GM23338 (cell line): ENCODE data around the gene NECAP2. TPM values are rescaled to one million over a fixed set of nuclear protein-coding genes. Genes with fewer than 3 reads are reported as not detected.

ENCODE experiments used
- ATAC-seq: fragments of 200-7000 bp; cut with Tn5 transposase; 3 replicates; pipeline ENCODE4 v1.9.1; 2020
- DNase-seq: peaks from one replicate; pipeline ENCODE4 v3.0.0-alpha.2; 2015; ENCODE audit warnings: low spot score
- H2AFZ ChIP-seq: fragments of 200-600 bp; sonication (generic); 2 replicates; pipeline ENCODE4 v1.8.0; 2016; ENCODE audit warnings: antibody characterized with exemption, mild to moderate bottlenecking, moderate library complexity
- H3F3A ChIP-seq: fragments of 200-600 bp; sonication (generic); replicated peaks from 2 replicates; pipeline ENCODE4 v1.8.0; 2017; ENCODE audit warnings: antibody characterized with exemption, mixed run types, low read depth
- H3K27ac ChIP-seq: fragments of 200-600 bp; sonication (generic); 2 replicates; pipeline ENCODE4 v1.6.1; 2016; ENCODE audit warnings: low read depth
- H3K27me3 ChIP-seq: fragments of 200-600 bp; sonication (generic); 2 replicates; pipeline ENCODE4 v1.8.0; 2016; ENCODE audit warnings: mild to moderate bottlenecking, mixed run types, moderate library complexity; ENCODE audit not compliant: insufficient read depth
- H3K36me3 ChIP-seq: fragments of 200-600 bp; sonication (generic); 2 replicates; pipeline ENCODE4 v1.8.0; 2016; ENCODE audit warnings: mild to moderate bottlenecking; ENCODE audit not compliant: insufficient read depth
- H3K4me1 ChIP-seq: fragments of 200-600 bp; sonication (generic); 2 replicates; pipeline ENCODE4 v1.8.0; 2016; ENCODE audit warnings: mild to moderate bottlenecking, moderate library complexity; ENCODE audit not compliant: insufficient read depth
- H3K4me2 ChIP-seq: fragments of 200-600 bp; sonication (generic); 2 replicates; pipeline ENCODE4 v1.7.1; 2017; ENCODE audit warnings: mixed run types
- H3K4me3 ChIP-seq: fragments of 200-600 bp; sonication (generic); 2 replicates; pipeline ENCODE4 v1.6.1; 2016; ENCODE audit warnings: mixed run types
- H3K79me2 ChIP-seq: fragments of 200-600 bp; sonication (generic); replicated peaks from 2 replicates; pipeline ENCODE4 v1.8.0; 2017; ENCODE audit warnings: mild to moderate bottlenecking; ENCODE audit not compliant: insufficient read depth
- H3K9me2 ChIP-seq: fragments of 200-600 bp; sonication (generic); 2 replicates; pipeline ENCODE4 v1.8.0; 2017; ENCODE audit not compliant: insufficient read depth
- H4K20me1 ChIP-seq: fragments of 200-600 bp; sonication (generic); replicated peaks from 2 replicates; pipeline ENCODE4 v1.8.0; 2017; ENCODE audit warnings: mild to moderate bottlenecking; ENCODE audit not compliant: insufficient read depth
- H3K27ac Mint-ChIP-seq: 2 replicates; pipeline ENCODE4 v1.8.0; 2020; ENCODE audit warnings: inconsistent platforms, mild to moderate bottlenecking, moderate library complexity, mixed read lengths
- H3K27me3 Mint-ChIP-seq: 3 replicates; pipeline ENCODE4 v1.8.0; 2022; ENCODE audit warnings: low read depth, mild to moderate bottlenecking, moderate library complexity, mixed read lengths, inconsistent platforms; ENCODE audit not compliant: insufficient read depth, poor library complexity
- H3K36me3 Mint-ChIP-seq: 3 replicates; pipeline ENCODE4 v1.8.0; 2021; ENCODE audit warnings: low read depth, mild to moderate bottlenecking, inconsistent platforms, moderate library complexity, mixed read lengths
- H3K4me1 Mint-ChIP-seq: 3 replicates; pipeline ENCODE4 v1.8.0; 2020; ENCODE audit warnings: mild to moderate bottlenecking, inconsistent platforms, mixed read lengths
- H3K4me3 Mint-ChIP-seq: 3 replicates; pipeline ENCODE4 v1.8.0; 2021; ENCODE audit warnings: moderate library complexity, mild to moderate bottlenecking, inconsistent platforms, mixed read lengths
- H3K9me3 Mint-ChIP-seq: 3 replicates; pipeline ENCODE4 v1.8.0; 2020; ENCODE audit warnings: moderate library complexity, mild to moderate bottlenecking, inconsistent platforms, mixed read lengths
- CTCF ChIP-seq, 2 experiments: fragments of 200-600 bp in 1 of 2; sonication (generic) in 1 of 2; conservative IDR thresholded peaks; 2 replicates each; pipeline versions ENCODE4 v1.5.1 to v1.6.1; 2016 to 2017; ENCODE audit warnings: antibody characterized with exemption in 2 of 2, low read depth in 2 of 2, mild to moderate bottlenecking in 2 of 2, moderate library complexity in 1 of 2
- ETS1 ChIP-seq: IDR thresholded peaks from 2 replicates; pipeline ENCODE4 v1.6.1; 2016; ENCODE audit warnings: antibody characterized with exemption
- EZH2 ChIP-seq: fragments of 200-600 bp; sonication (generic); IDR thresholded peaks from one replicate; pipeline ENCODE4 v1.8.0; 2017; ENCODE audit warnings: antibody characterized with exemption, mild to moderate bottlenecking, low read depth; ENCODE audit not compliant: unreplicated experiment
- EZH2phosphoT487 ChIP-seq: fragments of 200-600 bp; sonication (generic); IDR thresholded peaks from one replicate; pipeline ENCODE4 v1.8.1; 2018; ENCODE audit warnings: antibody characterized with exemption; ENCODE audit not compliant: unreplicated experiment
- JUNB ChIP-seq: IDR thresholded peaks from one replicate; pipeline ENCODE4 v1.6.1; 2016; ENCODE audit warnings: antibody characterized with exemption; ENCODE audit not compliant: unreplicated experiment
- NANOG ChIP-seq: IDR thresholded peaks from 2 replicates; pipeline ENCODE4 v1.6.1; 2016; ENCODE audit warnings: antibody characterized with exemption, borderline replicate concordance
- POLR2AphosphoS5 ChIP-seq: IDR thresholded peaks from 2 replicates; pipeline ENCODE4 v1.6.1; 2016; ENCODE audit warnings: antibody characterized with exemption, low read depth
- REST ChIP-seq: IDR thresholded peaks from one replicate; pipeline ENCODE4 v1.6.1; 2018; ENCODE audit warnings: antibody characterized with exemption; ENCODE audit not compliant: unreplicated experiment
- STAT1 ChIP-seq: IDR thresholded peaks from one replicate; pipeline ENCODE4 v1.6.1; 2016; ENCODE audit warnings: antibody characterized with exemption; ENCODE audit not compliant: unreplicated experiment
- ZNF114 ChIP-seq: fragments of 250-450 bp; sonication (Bioruptor Pico); IDR thresholded peaks from 2 replicates; pipeline ENCODE4 v1.5.0; 2020; ENCODE audit warnings: mild to moderate bottlenecking, moderate library complexity
- ZNF331 ChIP-seq: fragments of 250-450 bp; sonication (Bioruptor Pico); IDR thresholded peaks from 2 replicates; pipeline ENCODE4 v1.5.0; 2020; ENCODE audit warnings: low read depth, mild to moderate bottlenecking, moderate library complexity
- ZNF462 ChIP-seq: fragments of 250-450 bp; sonication (Bioruptor Pico); IDR thresholded peaks from 2 replicates; pipeline ENCODE4 v1.5.0; 2020; ENCODE audit warnings: mild to moderate bottlenecking, moderate library complexity
- polyA plus RNA-seq: library from polyadenylated mRNA; unstranded; fragments of >200 nt; fragmentation: Nextera tagmentation; extraction: Ambion mirVana; gene quantifications from 2 replicates; pipeline ENCODE4 v1.2.1, GENCODE V29; 2016
- total RNA-seq: library from RNA; depleted of rRNA; stranded (reverse); fragments of >200 nt; shearing (Covaris generic); gene quantifications from 2 replicates; pipeline ENCODE4 v1.2.3, GENCODE V29; 2014

Gene NECAP2
- total and polyA plus RNA-seq, 2 experiments from 2014 or later, result 20.2 to 28.9 TPM

GRCh38 chr1:16418823-16419425, 21.6 kb upstream of the NECAP2 start:
- Mint-ChIP-seq H3K27ac (no peak overlapping the region), H3K4me3 (no peak overlapping the region), H3K36me3 (no peaks in the 10 kb centered on the region), H3K4me1 (peaks cover 13% of the 10 kb centered on the region), H3K27me3 (peaks cover 6% of the 10 kb centered on the region), H3K9me3 (no peaks in the 10 kb centered on the region; the same call in 2 of the 3 replicates)
- Histone ChIP-seq H3K27ac (no peak overlapping the region), H3F3A (no peaks in the 10 kb centered on the region), H2AFZ (no peak overlapping the region), H3K27me3 (no peaks in the 10 kb centered on the region), H3K9me2 (no peaks in the 10 kb centered on the region), H3K4me3 (no peak overlapping the region), H3K79me2 (no peaks in the 10 kb centered on the region), H3K4me2 (no peak overlapping the region), H3K4me1 (no peaks in the 10 kb centered on the region; the same call in 1 of the 2 replicates), H3K36me3 (no peaks in the 10 kb centered on the region), H4K20me1 (no peaks in the 10 kb centered on the region)
- TF ChIP-seq ETS1 (no peak), STAT1 (no peak), ZNF462 (CRISPR knock-in tag) (no peak), ZNF331 (no peak), EZH2 (no peak), NANOG (no peak), CTCF (conservative IDR thresholded peaks at IDR 0.05; ENCODE audit: low read depth in 2 of 2) (no peak), REST (no peak), ZNF114 (CRISPR knock-in tag) (no peak), EZH2phosphoT487 (no peak), POLR2AphosphoS5 (no peak), JUNB (no peak)
- ATAC-seq (no peak), DNase-seq (no peak)
